HS-5 (cell line): ENCODE data around the gene CACNA2D3.

ENCODE experiments used
- DNase-seq: peaks from one replicate; pipeline ENCODE4 v3.0.0-alpha.2; 2012; ENCODE audit warnings: low read depth

Gene CACNA2D3

GRCh38 chr3:54917862-54918261, 795.5 kb downstream of the CACNA2D3 start:
- no peak for DNase-seq

DNA sequence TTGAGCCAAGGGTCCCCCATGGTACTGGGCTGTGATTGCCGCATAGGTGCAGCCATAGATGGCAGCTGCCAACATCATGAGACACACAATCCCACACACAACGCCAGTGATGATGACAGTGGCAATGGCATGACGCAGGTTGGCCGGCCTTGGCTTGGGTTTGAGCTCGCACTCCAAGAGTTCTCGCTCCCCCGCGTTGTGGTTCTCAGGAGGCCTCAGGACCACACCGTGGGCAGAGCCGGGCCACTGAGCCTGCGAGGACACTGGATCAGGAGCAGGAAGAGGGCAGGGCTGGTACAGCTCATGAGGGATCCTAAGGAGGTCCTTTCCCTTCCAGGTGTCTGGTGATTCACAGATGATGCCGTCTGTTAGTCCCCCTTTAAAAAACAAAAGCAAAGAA, 796.2 kb downstream of the CACNA2D3 start:
- no peak for DNase-seq

DNA sequence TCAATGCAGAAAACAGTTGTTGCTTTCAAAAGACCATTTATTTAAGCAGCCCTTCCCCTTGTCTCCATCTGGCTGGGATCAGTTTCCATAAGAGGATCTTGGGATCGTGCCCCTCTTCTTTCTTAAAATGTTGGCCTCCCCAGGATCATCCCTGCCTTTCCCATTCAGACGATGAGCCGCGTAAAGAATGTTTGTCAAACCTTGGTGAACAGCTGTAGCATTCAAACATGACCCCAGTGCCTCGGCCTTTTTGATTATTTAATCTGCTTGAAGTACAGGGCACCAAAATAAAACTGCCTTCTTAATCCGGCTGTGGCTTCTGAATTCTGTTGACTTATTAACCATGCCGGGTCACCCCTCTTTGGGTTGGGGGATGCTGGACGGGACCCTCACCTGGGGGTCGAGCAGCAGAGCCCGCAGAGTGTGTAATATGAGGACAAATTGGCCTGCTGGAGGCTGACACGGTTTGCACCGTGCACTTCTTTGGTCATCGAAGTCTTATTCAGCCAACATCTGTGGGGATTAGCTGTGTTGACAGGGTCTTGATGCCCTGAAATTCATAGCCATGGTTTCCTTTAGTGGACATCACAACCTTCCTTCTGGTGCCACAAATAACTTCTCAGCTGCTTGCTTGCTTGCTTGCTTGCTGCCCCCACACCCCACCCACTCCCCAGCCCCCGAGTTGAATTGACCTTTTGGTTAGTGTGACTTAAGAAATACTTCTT, 805.9 kb downstream of the CACNA2D3 start, which contains the start of gene LRTM1:
TSS of gene LRTM1 (minus strand) at position 14 of the 725 bp plus-strand sequence. CDS start 148 bp downstream, outside the sequence.
- no peak for DNase-seq

- DNase-seq = no peak
Measured at GRCh38 chr3:54931182-54931581, 808.8 kb downstream of the CACNA2D3 start.

- DNase-seq = no peak
Measured at GRCh38 chr3:54932606-54933005, 810.3 kb downstream of the CACNA2D3 start.

DNA sequence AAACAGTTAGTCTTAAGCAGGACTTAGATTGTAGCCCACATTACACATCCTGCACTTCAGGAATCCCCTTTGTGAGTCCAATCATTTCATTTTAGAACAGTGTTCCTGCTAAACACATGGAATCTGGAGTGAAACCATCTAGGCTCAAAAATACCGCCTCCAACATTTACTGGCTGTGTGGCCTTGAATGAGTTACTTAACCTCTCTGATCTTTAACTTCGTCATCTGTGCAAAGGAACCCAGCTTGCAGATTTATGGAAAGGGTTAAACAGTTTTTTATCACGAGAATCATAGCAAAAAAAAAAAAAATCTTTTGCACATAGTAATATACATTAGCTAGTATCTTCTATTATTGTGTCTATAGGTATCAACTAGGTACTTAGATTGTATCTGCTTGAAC, 813.5 kb downstream of the CACNA2D3 start:
- no peak for DNase-seq

- no peak for DNase-seq
Measured at GRCh38 chr3:54936561-54936960, 814.2 kb downstream of the CACNA2D3 start.

DNA sequence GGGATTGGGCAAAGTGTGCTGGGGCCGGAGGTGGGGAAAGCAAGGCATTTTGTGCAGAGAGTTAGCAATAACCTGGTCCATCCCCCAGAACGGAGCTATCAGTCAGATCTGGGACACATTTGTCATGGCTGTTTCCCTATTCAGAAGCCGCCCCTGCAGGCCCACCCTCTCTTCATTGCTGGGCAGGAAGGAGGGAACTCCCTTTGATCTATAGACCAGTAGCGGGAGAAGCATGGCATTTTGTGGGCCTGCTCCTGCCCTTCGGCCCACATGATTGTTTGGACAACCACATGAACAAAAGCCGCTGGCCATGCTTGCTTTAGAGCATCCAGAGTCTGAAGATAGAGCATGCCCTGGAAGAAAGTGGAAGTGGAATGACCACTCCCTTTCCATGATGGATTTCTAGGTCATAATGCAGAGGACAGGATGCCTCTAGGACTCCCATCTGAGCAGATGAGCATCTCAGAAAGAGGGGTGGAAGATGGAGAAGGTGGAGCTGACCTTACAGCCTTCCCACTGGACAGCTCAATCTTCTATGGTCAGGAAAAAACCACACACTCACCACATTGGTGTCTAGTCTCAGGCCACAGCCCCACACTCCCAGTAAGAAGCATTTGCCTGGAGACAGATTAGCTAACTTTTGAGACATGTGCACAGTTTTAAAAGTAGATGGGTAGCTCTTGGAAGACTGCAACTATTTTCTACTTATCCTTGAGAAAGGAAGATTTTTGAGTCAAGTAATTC, 817.4 kb downstream of the CACNA2D3 start:
- DNase-seq = no peak

GRCh38 chr3:54940971-54941370, 818.6 kb downstream of the CACNA2D3 start:
- DNase-seq = no peak

DNA sequence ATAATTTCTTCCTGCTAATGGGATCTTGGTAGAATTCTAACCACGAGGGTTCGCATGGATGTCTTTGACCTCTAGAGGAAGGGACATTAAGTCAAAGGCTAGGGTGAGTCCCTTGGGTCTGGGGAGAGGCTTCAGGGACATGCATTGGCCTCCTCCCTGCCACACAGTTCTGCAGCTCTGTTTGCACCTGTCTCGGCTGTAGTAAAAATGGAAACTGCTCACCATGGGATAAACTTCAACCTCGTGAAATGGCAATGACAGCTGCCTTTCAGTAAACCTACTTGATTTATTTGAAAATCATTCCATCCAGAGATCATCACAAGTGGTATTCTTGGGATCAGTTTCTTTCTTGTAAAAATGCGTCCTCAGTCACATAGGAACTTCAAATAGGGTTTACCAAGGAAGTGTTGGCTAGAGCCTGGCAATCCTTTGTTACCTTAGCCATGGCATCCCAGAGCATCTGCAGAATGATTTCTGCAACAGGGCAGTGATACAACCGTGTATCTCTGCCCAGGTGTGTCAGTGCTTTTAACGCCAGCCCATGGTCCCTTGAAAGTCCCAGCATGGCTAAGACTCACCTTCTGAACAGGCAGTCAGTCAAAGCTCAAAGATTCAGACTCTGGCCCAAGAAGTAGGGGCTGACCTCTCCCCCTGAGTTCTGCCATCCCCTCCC, 819.5 kb downstream of the CACNA2D3 start:
- no peak for DNase-seq

GRCh38 chr3:54949491-54950044, 827.2 kb downstream of the CACNA2D3 start:
- DNase-seq = no peak

DNA sequence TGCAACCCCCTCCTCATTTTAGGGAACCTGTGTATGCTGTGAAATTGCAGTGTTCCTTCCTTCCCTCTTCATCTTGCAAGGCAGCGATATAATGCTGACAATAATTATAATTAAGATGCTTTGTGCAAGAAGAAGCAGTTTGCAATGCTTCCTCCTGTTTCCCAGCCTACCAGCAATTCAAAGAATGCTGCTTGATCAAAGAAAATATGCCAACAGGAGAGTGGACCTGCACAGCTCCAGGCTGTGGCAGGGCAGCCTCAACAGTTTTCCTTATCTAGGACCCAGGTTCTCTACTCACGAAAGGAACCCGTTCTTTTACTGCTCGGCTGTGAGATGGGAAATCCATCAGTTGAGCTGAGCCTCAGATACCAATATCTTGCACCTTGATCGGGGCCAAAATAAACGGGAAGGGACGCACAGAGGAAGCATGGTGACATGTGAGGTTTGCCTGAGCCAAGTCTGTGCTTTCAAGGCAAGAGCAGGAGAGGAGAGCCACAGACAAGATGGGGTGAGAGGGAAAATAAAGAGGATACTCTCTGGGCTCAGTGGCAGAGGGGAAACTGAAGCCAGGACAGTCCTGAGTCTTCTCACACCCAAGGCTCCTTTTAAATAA, 828.1 kb downstream of the CACNA2D3 start:
- DNase-seq = no peak

- DNase-seq = peak; percentile 64
Measured at GRCh38 chr3:54951405-54951804, 829.1 kb downstream of the CACNA2D3 start.

DNA sequence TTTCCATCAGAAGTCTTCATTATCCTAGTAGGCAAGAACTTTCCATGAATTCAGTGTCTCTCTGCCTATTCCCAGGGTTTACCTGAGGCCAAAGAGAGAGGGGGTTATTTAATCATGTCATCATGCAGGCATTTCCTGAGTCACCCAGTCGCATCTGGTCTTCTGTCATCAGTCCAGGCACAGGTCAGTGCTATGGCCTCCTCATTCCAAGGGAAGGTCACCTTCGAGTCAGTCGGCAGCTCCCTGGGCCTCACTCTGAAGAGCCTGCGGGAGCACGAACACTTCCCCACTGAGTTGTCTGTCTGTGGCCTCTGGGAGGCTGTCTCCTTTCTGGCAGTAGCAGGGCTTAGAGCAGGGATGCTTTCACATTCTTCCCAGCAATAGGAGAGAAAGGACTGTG, 831.7 kb downstream of the CACNA2D3 start:
- peak; percentile 75 for DNase-seq

- DNase-seq = no peak
Measured at GRCh38 chr3:54954521-54954920, 832.2 kb downstream of the CACNA2D3 start.

DNA sequence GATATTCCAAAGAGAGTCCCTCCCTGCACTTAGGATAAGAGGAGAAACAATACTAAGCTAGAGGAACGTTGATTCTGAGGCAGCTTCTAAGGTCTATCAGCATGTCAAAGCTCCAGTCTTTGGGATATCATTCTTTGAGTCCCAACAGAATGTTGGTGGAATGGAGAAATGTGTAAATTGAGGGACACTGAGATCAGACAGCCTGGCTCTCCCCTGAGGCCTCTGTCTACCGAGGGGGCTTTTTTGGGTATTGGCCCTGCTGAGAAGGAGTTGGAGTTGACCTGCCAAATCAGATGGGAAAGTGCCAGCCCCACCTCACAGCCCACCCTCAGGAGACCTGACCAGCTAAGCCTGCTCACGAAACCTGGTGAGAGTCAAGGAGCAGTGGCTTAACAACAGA, 833.1 kb downstream of the CACNA2D3 start:
- DNase-seq = no peak

- no peak for DNase-seq
Measured at GRCh38 chr3:54955941-54956340, 833.6 kb downstream of the CACNA2D3 start.

DNA sequence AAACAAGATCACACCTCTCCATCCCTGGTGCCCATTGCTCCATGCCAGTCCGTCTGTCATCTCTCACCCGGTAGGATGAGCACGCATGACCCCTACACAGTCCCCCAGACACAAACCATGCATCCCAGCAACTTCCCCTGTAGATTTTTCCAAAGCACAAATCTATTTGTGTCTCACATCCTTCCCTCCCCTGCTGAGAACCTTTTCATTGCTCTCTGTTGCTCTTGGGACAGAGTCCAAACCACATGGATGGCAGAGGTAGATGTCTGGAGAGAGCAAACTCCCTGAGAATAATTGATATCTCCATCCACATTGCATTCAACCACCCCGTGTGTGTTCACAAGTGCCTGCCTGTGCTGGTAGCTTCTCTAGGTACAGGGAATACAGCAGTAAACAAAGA, 835.4 kb downstream of the CACNA2D3 start:
- DNase-seq = no peak

GRCh38 chr3:54960082-54960481, 837.7 kb downstream of the CACNA2D3 start:
- no peak for DNase-seq

DNA sequence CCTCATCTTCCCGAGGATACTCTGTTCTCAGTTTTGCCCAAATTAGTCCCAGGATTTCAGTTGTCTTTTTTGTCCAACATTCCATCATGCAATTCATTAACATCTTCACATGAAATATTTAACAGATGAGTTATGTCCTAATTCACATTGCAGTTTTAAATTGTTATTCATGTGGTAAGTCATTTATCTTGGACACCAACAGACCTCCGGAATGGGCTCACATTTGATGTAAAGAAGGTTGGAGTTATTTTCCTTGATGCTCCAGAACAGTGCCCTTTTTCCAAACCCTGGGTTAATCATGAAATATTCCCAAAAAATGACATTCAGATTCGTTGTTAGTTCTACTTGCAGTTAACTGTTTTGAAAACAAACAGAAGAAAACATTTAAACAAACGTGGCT, 838.3 kb downstream of the CACNA2D3 start:
- DNase-seq = no peak

DNA sequence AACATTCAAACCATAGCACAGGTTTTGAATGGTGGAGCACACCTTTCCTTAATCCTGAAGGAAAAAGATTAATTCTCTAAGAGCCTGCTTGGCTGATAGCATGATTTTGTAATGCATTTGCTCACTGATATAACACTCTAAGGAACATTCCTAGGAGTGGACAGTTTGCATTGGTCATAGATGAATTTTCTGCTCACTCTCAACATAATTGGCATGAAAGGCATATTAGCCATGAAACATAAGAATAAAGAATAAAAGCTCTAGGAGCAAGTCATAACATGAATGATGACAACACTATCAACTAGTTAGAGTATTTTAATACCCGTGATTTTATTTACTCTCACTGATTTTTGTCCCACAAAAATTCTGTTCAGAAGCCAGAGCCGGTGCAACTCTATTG, 839.8 kb downstream of the CACNA2D3 start:
- DNase-seq = no peak

GRCh38 chr3:54963641-54964040, 841.3 kb downstream of the CACNA2D3 start:
- no peak for DNase-seq
